Muscle of arm (tissue), 12 donors: ENCODE data around the gene MYEOV. TPM values are rescaled to one million over a fixed set of nuclear protein-coding genes. Genes with fewer than 3 reads are reported as not detected.

Experiments
- DNase-seq: peaks from one replicate; pipeline ENCODE4 v3.0.0-alpha.2; 2013
- polyA plus RNA-seq, 12 donors: library from polyadenylated mRNA; unstranded; fragments of 120-200 nt; gene quantifications; one replicate each; pipeline ENCODE4 v1.2.1, GENCODE V29; 2013; ENCODE audit not compliant: insufficient read length in 12 of 12

The MYEOV gene
- polyA plus RNA-seq, 12 donors: 0.44 to 3.5 (median 1.0) TPM; not detected in 2

GRCh38 chr11:69316956-69317355, 23.0 kb downstream of the MYEOV start:
- DNase-seq: no peak

- DNase-seq: no peak
Observed at GRCh38 chr11:69317401-69318092, 23.6 kb downstream of the MYEOV start.

GRCh38 chr11:69318093-69318420, 24.1 kb downstream of the MYEOV start:
- no peak for DNase-seq

- no peak for DNase-seq
Observed at GRCh38 chr11:69319255-69320106, 25.5 kb downstream of the MYEOV start.

- DNase-seq: no peak
Observed at GRCh38 chr11:69320326-69320725, 26.4 kb downstream of the MYEOV start.

GRCh38 chr11:69320756-69321741, 27.1 kb downstream of the MYEOV start:
- no peak for DNase-seq

- DNase-seq: no peak
Observed at GRCh38 chr11:69321877-69322361, 28.0 kb downstream of the MYEOV start.

- DNase-seq: no peak
Observed at GRCh38 chr11:69325446-69325845, 31.5 kb downstream of the MYEOV start.

- no peak for DNase-seq
Observed at GRCh38 chr11:69326622-69327219, 32.8 kb downstream of the MYEOV start.

GRCh38 chr11:69327741-69328191, 33.8 kb downstream of the MYEOV start:
- no peak for DNase-seq

GRCh38 chr11:69328231-69328630, 34.3 kb downstream of the MYEOV start:
- no peak for DNase-seq

GRCh38 chr11:69329581-69329980, 35.6 kb downstream of the MYEOV start:
- DNase-seq: no peak

- no peak for DNase-seq
Observed at GRCh38 chr11:69330330-69330729, 36.4 kb downstream of the MYEOV start.

- no peak for DNase-seq
Observed at GRCh38 chr11:69333149-69333710, 39.3 kb downstream of the MYEOV start.

GRCh38 chr11:69333879-69334278, 39.9 kb downstream of the MYEOV start:
- no peak for DNase-seq

- DNase-seq: no peak
Observed at GRCh38 chr11:69335007-69335780, 41.2 kb downstream of the MYEOV start.

- DNase-seq: no peak
Observed at GRCh38 chr11:69335781-69336405, 41.9 kb downstream of the MYEOV start.

- no peak for DNase-seq
Observed at GRCh38 chr11:69337211-69337721, 43.3 kb downstream of the MYEOV start.

GRCh38 chr11:69339041-69339733, 45.2 kb downstream of the MYEOV start:
- no peak for DNase-seq
